Endothelial cell of umbilical vein (primary cell): ENCODE data around the gene ATG7. TPM values are rescaled to one million over a fixed set of nuclear protein-coding genes. Genes with fewer than 3 reads are reported as not detected.

ENCODE experiments used
- BruUV-seq: library from RNA; stranded (reverse); fragments of 400-500 nt; replicated peaks from 2 replicates; lab custom pipeline; 2021; lab: Mats Ljungman, UMichigan
- CTCF ChIA-PET: fragments of 300-600, 350-600 bp; sonication (Branson Sonifier 250); formaldehyde crosslinking; loops from one replicate; lab custom pipeline; 2021; ENCODE audit warnings: antibody characterized with exemption, inconsistent platforms; lab: Charles Lee
- POLR2A ChIA-PET: fragments of 300-600, 350-600 bp; sonication (Branson Sonifier 250); formaldehyde crosslinking; loops from one replicate; lab custom pipeline; 2021; ENCODE audit warnings: antibody characterized with exemption, inconsistent platforms; lab: Charles Lee
- DNase-seq: peaks from one replicate; pipeline ENCODE4 v3.0.0-alpha.2; 2011; ENCODE audit warnings: low read depth, low spot score
- FAIRE-seq: peaks from 2 replicates; lab custom pipeline; 2011; peaks lifted over from hg19 to GRCh38; lab: Jason Lieb, UNC
- H2AFZ ChIP-seq: 2 replicates; pipeline ENCODE4 v1.6.0; 2012; ENCODE audit warnings: low read depth, low read length, control low read depth, inconsistent platforms
- H3K27ac ChIP-seq: 2 replicates; pipeline ENCODE4 v1.5.1; 2011; ENCODE audit warnings: low read depth, mild to moderate bottlenecking, control low read depth, low read length, moderate library complexity; ENCODE audit not compliant: insufficient read depth
- H3K27me3 ChIP-seq, 2 experiments: 2 replicates each; pipeline versions ENCODE4 v1.6.0 to v1.6.1; 2011; ENCODE audit warnings: low read length in 2 of 2, mixed read lengths in 1 of 2; ENCODE audit not compliant: control insufficient read depth in 2 of 2, insufficient read depth in 2 of 2
- H3K36me3 ChIP-seq, 2 experiments: 2 replicates in 1 of 2; 3 replicates in 1 of 2; pipeline ENCODE4 v1.5.1; 2011; ENCODE audit warnings: low read length in 2 of 2, mild to moderate bottlenecking in 1 of 2, moderate library complexity in 1 of 2; ENCODE audit not compliant: control insufficient read depth in 2 of 2, insufficient read depth in 2 of 2; ENCODE audit errors: extremely low read depth in 1 of 2
- H3K4me1 ChIP-seq: 3 replicates; pipeline ENCODE4 v1.5.1; 2011; ENCODE audit warnings: mild to moderate bottlenecking, low read length; ENCODE audit not compliant: control insufficient read depth, insufficient read depth; ENCODE audit errors: extremely low read depth
- H3K4me2 ChIP-seq: 2 replicates; pipeline ENCODE4 v1.6.1; 2011; ENCODE audit warnings: low read length, control low read depth, mixed read lengths; ENCODE audit not compliant: insufficient read depth
- H3K4me3 ChIP-seq, 3 experiments: fragments of 200-600 bp in 1 of 3; sonication (generic), shearing (Covaris generic) in 1 of 3; replicated peaks in 1 of 3; 2 replicates each; pipeline ENCODE4 v1.5.1; 2011 to 2016; ENCODE audit warnings: control low read depth in 3 of 3, low read length in 3 of 3, mild to moderate bottlenecking in 2 of 3, inconsistent platforms in 1 of 3, low read depth in 1 of 3, moderate library complexity in 1 of 3; ENCODE audit not compliant: insufficient read depth in 1 of 3
- H3K79me2 ChIP-seq: 2 replicates; pipeline ENCODE4 v1.6.0; 2012; ENCODE audit warnings: low read length, inconsistent platforms; ENCODE audit not compliant: control insufficient read depth, insufficient read depth
- H3K9ac ChIP-seq: replicated peaks from 2 replicates; pipeline ENCODE3; 2011; ENCODE audit warnings: low read length, control low read depth; ENCODE audit not compliant: insufficient read depth; ENCODE audit errors: extremely low read depth
- H3K9me1 ChIP-seq: replicated peaks from 3 replicates; pipeline ENCODE4 v1.6.0; 2011; ENCODE audit warnings: mild to moderate bottlenecking, low read length; ENCODE audit not compliant: control insufficient read depth, insufficient read depth; ENCODE audit errors: extremely low read depth
- H3K9me3 ChIP-seq: replicated peaks from 2 replicates; pipeline ENCODE4 v1.5.1; 2012; ENCODE audit warnings: low read length, inconsistent platforms; ENCODE audit not compliant: control insufficient read depth, insufficient read depth
- H4K20me1 ChIP-seq: replicated peaks from 2 replicates; pipeline ENCODE3; 2011; ENCODE audit warnings: mild to moderate bottlenecking, low read length; ENCODE audit not compliant: control insufficient read depth, insufficient read depth; ENCODE audit errors: extremely low read depth
- CTCF ChIP-seq, 2 donors: IDR thresholded peaks; 1 replicate in 1 of 2; 2 replicates in 1 of 2; pipeline ENCODE4 v1.5.1; 2011; ENCODE audit warnings: low read length in 2 of 2, mild to moderate bottlenecking in 2 of 2, moderate library complexity in 2 of 2, control low read depth in 1 of 2, inconsistent platforms in 1 of 2, low read depth in 1 of 2; ENCODE audit not compliant: insufficient read depth in 1 of 2; ENCODE audit errors: extremely low read depth in 1 of 2
- EZH2 ChIP-seq: IDR thresholded peaks from 2 replicates; pipeline ENCODE4 v1.6.1; 2012; ENCODE audit warnings: borderline replicate concordance, low read depth, mild to moderate bottlenecking, moderate library complexity, low read length, inconsistent platforms; ENCODE audit not compliant: severe bottlenecking
- FOS ChIP-seq: IDR thresholded peaks from 2 replicates; pipeline ENCODE4 v1.6.1; 2011; ENCODE audit warnings: mild to moderate bottlenecking, low read length, moderate library complexity, borderline replicate concordance; ENCODE audit not compliant: insufficient read depth
- GATA2 ChIP-seq: IDR thresholded peaks from 2 replicates; pipeline ENCODE4 v1.7.0; 2011; ENCODE audit warnings: low read depth, mild to moderate bottlenecking, moderate library complexity, mixed read lengths, low read length; ENCODE audit not compliant: insufficient read length, insufficient read depth
- JUN ChIP-seq: IDR thresholded peaks from 2 replicates; pipeline ENCODE4 v1.6.1; 2011; ENCODE audit warnings: borderline replicate concordance, low read depth; ENCODE audit not compliant: insufficient read length, insufficient read depth
- MAX ChIP-seq: IDR thresholded peaks from 2 replicates; pipeline ENCODE4 v1.6.1; 2011; ENCODE audit not compliant: insufficient read depth, insufficient read length
- MYC ChIP-seq: IDR thresholded peaks from one replicate; pipeline ENCODE4 v1.6.1; 2011; ENCODE audit warnings: mild to moderate bottlenecking, low read depth, low read length
- POLR2A ChIP-seq: IDR thresholded peaks from 2 replicates; pipeline ENCODE4 v1.6.1; 2012; ENCODE audit warnings: low read depth, mild to moderate bottlenecking, control low read depth, low read length
- POLR2AphosphoS5 ChIP-seq: IDR thresholded peaks from 2 replicates; pipeline ENCODE4 v1.6.1; 2012; ENCODE audit warnings: low read depth, mild to moderate bottlenecking, control low read depth, low read length, moderate library complexity; ENCODE audit not compliant: insufficient read depth
- dilution Hi-C: fragments of 300-500 bp; cut with MboI; formaldehyde crosslinking; loops from one replicate; pipeline ENCODE4 v1.15.0; 2019; ENCODE audit warnings: low sequenced_read_pairs; ENCODE audit not compliant: extremely low pct_ligation_motif_present
- intact Hi-C: fragments of 100-400 bp; cut with micrococcal nuclease; formaldehyde crosslinking; loops from one replicate; pipeline ENCODE4 v1.10.0; 2022
- polyA plus RNA-seq, 4 experiments: library from polyadenylated mRNA; depleted of rRNA in 3 of 4; stranded (reverse) in 3 of 4; unstranded in 1 of 4; fragments of >200 nt; gene quantifications; 2 replicates each; pipeline versions ENCODE4 v1.2.1 to v1.2.3, GENCODE V29; 2011 to 2012; ENCODE audit warnings: missing spikeins in 1 of 4
- total RNA-seq: library from RNA; stranded (reverse); gene quantifications from 2 replicates; pipeline ENCODE4 v1.2.3, GENCODE V29; 2021

ATG7 gene
- total and polyA plus RNA-seq, 2 donors (not counting 3 experiments of a cell fraction or from before 2014, with no cell fraction given) = 30.8 to 48.3 TPM

DNA sequence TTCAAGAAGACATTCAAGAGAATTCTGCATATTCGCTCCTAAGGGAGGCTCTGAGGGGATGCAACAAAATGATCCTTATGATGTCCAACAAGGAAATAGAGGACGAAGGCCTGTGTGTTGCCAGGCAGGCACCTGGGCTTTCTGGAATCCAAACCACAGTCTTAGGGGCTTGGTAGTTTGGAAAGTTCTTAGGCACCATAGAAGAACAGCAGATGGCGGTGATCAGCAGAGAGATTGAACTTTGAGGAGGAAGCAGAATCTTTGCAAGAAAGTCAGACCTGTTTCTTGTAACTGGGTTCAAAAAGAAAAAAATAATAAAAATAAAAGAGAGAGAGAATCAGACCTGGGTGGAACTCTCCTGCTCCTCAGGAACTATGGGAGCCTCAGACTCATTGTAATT is 11.7 kb upstream of the ATG7 start:
- H3K9ac ChIP-seq = no peak overlapping the region
- DNase-seq = no peak
- no peaks in the 10 kb centered on the region for H3K9me1 ChIP-seq
- H3K9me3 ChIP-seq = no peaks in the 10 kb centered on the region
- ChIA-PET CTCF (no interaction called here), POLR2A (no interaction called here)
- dilution Hi-C loops = no loop called here
- no peaks in the 10 kb centered on the region for H3K4me1 ChIP-seq
- no peaks in the 10 kb centered on the region for H4K20me1 ChIP-seq
- no peak overlapping the region for H3K4me2 ChIP-seq
- no peaks in the 10 kb centered on the region for H3K27me3 ChIP-seq
- peaks cover 3 to 18% of the 10 kb centered on the region in 2 experiments for H3K36me3 ChIP-seq
- FAIRE-seq = no peak
- intact Hi-C loops = no loop called here
- H3K4me3 ChIP-seq = no peak overlapping the region
- H2AFZ ChIP-seq = no peak overlapping the region
- no peak overlapping the region for H3K27ac ChIP-seq
- no peak for TF ChIP-seq CTCF (IDR thresholded peaks at IDR 0.05; ENCODE audit: extremely low read depth in 1 of 2, insufficient read depth in 1 of 2, low read depth in 1 of 2, low read length in 2 of 2)
- TF ChIP-seq POLR2A = no peak
- TF ChIP-seq MYC = no peak
- no peak for TF ChIP-seq GATA2
- no peak for TF ChIP-seq MAX
- TF ChIP-seq POLR2AphosphoS5 = no peak
- no peak for TF ChIP-seq FOS
- TF ChIP-seq JUN = no peak
- no peak for TF ChIP-seq EZH2
- BruUV-seq = no TSS peak
- H3K79me2 ChIP-seq = no peaks in the 10 kb centered on the region
